ENCODE results near the gene YWHAQ.
"Not testable (repeated sequence)": the region's sequence is repeated elsewhere in the genome, so short reads cannot be mapped to it uniquely, and the experiment has no call there.

Gene YWHAQ

GRCh38 chr2:9585486-9585885 lies 45.3 kb downstream of the YWHAQ start:
- DNase-seq (ENCODE audit: low read depth) = no peak
- H3K4me3 ChIP-seq (ENCODE audit: low read depth, low read length) = no peak overlapping the region
- no peak for TF ChIP-seq CTCF (IDR thresholded peaks at IDR 0.05; ENCODE audit: control insufficient read depth, extremely low read depth, insufficient read depth)

- not testable (repeated sequence) for H3K4me3 ChIP-seq (ENCODE audit: low read depth, low read length); DNase-seq (ENCODE audit: low read depth)
Observed at GRCh38 chr2:9584902-9585301, 45.9 kb downstream of the YWHAQ start.

- no peak for DNase-seq (ENCODE audit: low read depth)
- H3K4me3 ChIP-seq (ENCODE audit: low read depth, low read length) = no peak overlapping the region
- no peak for TF ChIP-seq CTCF (IDR thresholded peaks at IDR 0.05; ENCODE audit: control insufficient read depth, extremely low read depth, insufficient read depth)
Observed at GRCh38 chr2:9582624-9583023, 48.2 kb downstream of the YWHAQ start.

GRCh38 chr2:9578467-9579235 lies 52.1 kb downstream of the YWHAQ start:
- no peak overlapping the region for H3K4me3 ChIP-seq (ENCODE audit: low read depth, low read length)
- no peak for TF ChIP-seq CTCF (IDR thresholded peaks at IDR 0.05; ENCODE audit: control insufficient read depth, extremely low read depth, insufficient read depth)
- no peak for DNase-seq (ENCODE audit: low read depth)

- TF ChIP-seq CTCF (IDR thresholded peaks at IDR 0.05; ENCODE audit: control insufficient read depth, extremely low read depth, insufficient read depth) = no peak
- H3K4me3 ChIP-seq (ENCODE audit: low read depth, low read length) = no peak overlapping the region
- no peak for DNase-seq (ENCODE audit: low read depth)
Observed at GRCh38 chr2:9574331-9574730, 56.5 kb downstream of the YWHAQ start.

- no peak for TF ChIP-seq CTCF (IDR thresholded peaks at IDR 0.05; ENCODE audit: control insufficient read depth, extremely low read depth, insufficient read depth)
- DNase-seq (ENCODE audit: low read depth) = no peak
- H3K4me3 ChIP-seq (ENCODE audit: low read depth, low read length) = no peak overlapping the region
Observed at GRCh38 chr2:9573840-9574239, 57.0 kb downstream of the YWHAQ start.

- H3K4me3 ChIP-seq (ENCODE audit: low read depth, low read length) = no peak overlapping the region
Observed at GRCh38 chr2:9573013-9573720, 57.6 kb downstream of the YWHAQ start.

More at GRCh38 chr2:9573013-9573720, 57.6 kb downstream of the YWHAQ start:
- no peak for DNase-seq (ENCODE audit: low read depth)
- TF ChIP-seq CTCF (IDR thresholded peaks at IDR 0.05; ENCODE audit: control insufficient read depth, extremely low read depth, insufficient read depth) = no peak
